ENCODE results near the gene PIGL. TPM values are rescaled to one million over a fixed set of nuclear protein-coding genes. Genes with fewer than 3 reads are reported as not detected.
"Not testable (repeated sequence)": the region's sequence is repeated elsewhere in the genome, so short reads cannot be mapped to it uniquely, and the experiment has no call there.

PIGL gene
- total RNA-seq, 4 donors from 2014 or later: 42.4 to 87.6 (median 66.1) TPM

DNA sequence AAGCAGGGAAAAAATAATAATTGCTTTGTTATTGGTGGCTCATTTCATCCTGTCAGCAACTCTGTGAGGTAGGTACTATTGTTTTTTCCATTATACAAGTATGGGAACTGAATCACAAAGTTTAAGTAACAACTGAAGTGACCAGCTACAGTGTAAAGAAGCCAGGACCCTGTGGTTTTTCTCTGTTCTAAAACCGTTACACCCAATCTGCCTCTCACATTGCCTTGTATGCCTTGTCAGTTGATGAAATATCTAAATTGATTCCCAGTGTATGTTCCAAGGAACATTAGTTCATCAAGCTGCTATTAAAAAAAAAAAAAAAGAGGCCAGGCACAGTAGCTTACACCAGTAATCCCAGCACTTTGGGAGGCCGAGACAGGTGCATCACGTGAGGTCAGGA lies 5.4 kb downstream of the PIGL start:
- no peak for TF ChIP-seq CTCF (IDR thresholded peaks at IDR 0.05)
- TF ChIP-seq POLR2A (IDR thresholded peaks at IDR 0.05): no peak
- TF ChIP-seq EP300 (IDR thresholded peaks at IDR 0.05): no peak
- 92% methylated on average over 3 of the region's 3 CpGs for WGBS, 2 donors

DNA sequence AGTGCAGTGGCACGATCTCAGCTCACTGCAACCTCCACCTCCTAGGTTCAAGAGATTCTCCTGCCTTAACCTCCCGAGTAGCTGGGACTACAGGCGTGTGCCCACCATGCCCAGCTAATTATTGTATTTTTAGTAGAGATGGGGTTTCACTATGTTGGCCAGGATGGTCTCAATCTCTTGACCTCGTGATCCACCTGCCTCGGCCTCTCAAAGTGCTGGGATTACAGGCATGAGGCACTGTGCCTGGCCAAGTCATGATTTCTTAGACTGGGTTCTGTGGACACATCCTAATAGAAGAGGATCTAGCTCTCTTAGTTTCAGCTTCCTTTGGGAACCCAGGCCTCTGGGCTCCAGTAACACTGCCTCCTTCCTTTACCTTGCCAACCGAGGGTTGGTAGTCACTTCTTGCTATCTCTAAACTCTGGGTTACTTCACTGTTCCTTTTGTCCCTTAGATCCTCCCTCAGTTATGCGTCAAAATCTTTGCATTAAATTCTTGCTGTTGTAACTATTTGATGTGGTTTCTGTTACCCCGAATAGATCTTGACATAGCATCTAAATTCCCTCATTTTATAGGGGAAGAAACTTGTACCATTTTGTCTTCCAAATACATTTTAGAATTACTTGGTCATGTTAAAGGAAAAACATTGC lies 13.0 kb downstream of the PIGL start:
- H3K36me3 ChIP-seq: peaks cover 0 to 15% (median 0%) of the 10 kb centered on the region in 3 donors
- not testable (repeated sequence) for H3K4me1 ChIP-seq; H3K27me3 ChIP-seq; DNase-seq (ENCODE audit: low spot score in 2 of 2); H3K4me3 ChIP-seq; H3K9me3 ChIP-seq; H3K27ac ChIP-seq
- 92 to 98% methylated on average over 8 of the region's 8 CpGs for WGBS, 2 donors

More for the DNA sequence above, 5.4 kb downstream of the PIGL start:
- Histone ChIP-seq H3K27me3 (no peaks in the 10 kb centered on the region), H3K27ac (no peak overlapping the region), H3K4me1 (peaks cover 0 to 14% (median 4%) of the 10 kb centered on the region in 4 donors), H3K9me3 (no peaks in the 10 kb centered on the region), H3K36me3 (peaks cover 0 to 10% (median 0%) of the 10 kb centered on the region in 3 donors), H3K4me3 (no peak overlapping the region)
- DNase-seq (ENCODE audit: low spot score in 2 of 2): no peak

DNA sequence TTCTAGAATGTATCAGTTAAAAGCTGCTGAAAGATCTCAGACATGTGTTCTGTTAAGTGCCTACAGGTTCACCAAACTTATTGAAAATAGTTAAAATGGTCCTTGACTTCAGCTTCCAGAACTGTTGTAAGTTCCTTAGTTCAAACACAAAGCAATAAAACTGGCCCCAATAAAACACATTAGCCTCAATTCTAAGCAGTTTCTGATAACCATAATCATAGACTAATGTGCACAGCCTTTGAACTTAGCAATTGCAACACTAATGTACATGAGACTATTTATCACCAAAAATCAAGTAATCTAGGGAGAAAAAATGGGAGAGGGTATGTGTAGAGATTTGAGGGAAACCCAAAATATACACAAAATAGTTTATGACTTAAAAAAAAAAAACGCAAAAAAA lies 15.4 kb downstream of the PIGL start:
- DNase-seq (ENCODE audit: low spot score in 2 of 2): no peak
- H3K9me3 ChIP-seq: no peaks in the 10 kb centered on the region
- peaks cover 0 to 30% (median 0%) of the 10 kb centered on the region in 3 donors for H3K36me3 ChIP-seq
- TF ChIP-seq POLR2A (IDR thresholded peaks at IDR 0.05): no peak
- TF ChIP-seq EP300 (IDR thresholded peaks at IDR 0.05): no peak
- no peak for TF ChIP-seq CTCF (IDR thresholded peaks at IDR 0.05)
- 97 to 100% methylated on average over 1 of the region's 1 CpG for WGBS, 2 donors
- H3K27ac ChIP-seq: no peak overlapping the region
- no peak overlapping the region for H3K4me3 ChIP-seq
- H3K4me1 ChIP-seq: no peaks in the 10 kb centered on the region
- H3K27me3 ChIP-seq: no peaks in the 10 kb centered on the region

GRCh38 chr17:16239931-16240330 lies 22.9 kb downstream of the PIGL start:
- DNase-seq (ENCODE audit: low spot score in 2 of 2): no peak
- H3K36me3 ChIP-seq: peaks cover 0 to 21% (median 0%) of the 10 kb centered on the region in 3 donors
- TF ChIP-seq POLR2A (IDR thresholded peaks at IDR 0.05): no peak
- TF ChIP-seq EP300 (IDR thresholded peaks at IDR 0.05): no peak
- no peak for TF ChIP-seq CTCF (IDR thresholded peaks at IDR 0.05)

GRCh38 chr17:16241906-16242399 lies 24.9 kb downstream of the PIGL start:
- no peaks in the 10 kb centered on the region for H3K27me3 ChIP-seq
- no peak for TF ChIP-seq CTCF (IDR thresholded peaks at IDR 0.05)
- no peak for TF ChIP-seq POLR2A (IDR thresholded peaks at IDR 0.05)
- TF ChIP-seq EP300 (IDR thresholded peaks at IDR 0.05): no peak

More at GRCh38 chr17:16239931-16240330, 22.9 kb downstream of the PIGL start:
- no peaks in the 10 kb centered on the region for H3K4me1 ChIP-seq
- WGBS, 2 donors: 94 to 99% methylated on average over 3 of the region's 3 CpGs
- H3K27ac ChIP-seq: no peak overlapping the region
- H3K9me3 ChIP-seq: no peaks in the 10 kb centered on the region
- H3K27me3 ChIP-seq: no peaks in the 10 kb centered on the region
- no peak overlapping the region for H3K4me3 ChIP-seq

More at GRCh38 chr17:16241906-16242399, 24.9 kb downstream of the PIGL start:
- H3K4me1 ChIP-seq: no peaks in the 10 kb centered on the region
- H3K36me3 ChIP-seq: peaks cover 0 to 9% (median 0%) of the 10 kb centered on the region in 3 donors
- DNase-seq (ENCODE audit: low spot score in 2 of 2): no peak
- no peak overlapping the region for H3K4me3 ChIP-seq
- no peak overlapping the region for H3K27ac ChIP-seq
- no peaks in the 10 kb centered on the region for H3K9me3 ChIP-seq

Data from tibial nerve (tissue), 4 donors.